Measurements from ENCODE around the gene AURKAIP1.

DNA sequence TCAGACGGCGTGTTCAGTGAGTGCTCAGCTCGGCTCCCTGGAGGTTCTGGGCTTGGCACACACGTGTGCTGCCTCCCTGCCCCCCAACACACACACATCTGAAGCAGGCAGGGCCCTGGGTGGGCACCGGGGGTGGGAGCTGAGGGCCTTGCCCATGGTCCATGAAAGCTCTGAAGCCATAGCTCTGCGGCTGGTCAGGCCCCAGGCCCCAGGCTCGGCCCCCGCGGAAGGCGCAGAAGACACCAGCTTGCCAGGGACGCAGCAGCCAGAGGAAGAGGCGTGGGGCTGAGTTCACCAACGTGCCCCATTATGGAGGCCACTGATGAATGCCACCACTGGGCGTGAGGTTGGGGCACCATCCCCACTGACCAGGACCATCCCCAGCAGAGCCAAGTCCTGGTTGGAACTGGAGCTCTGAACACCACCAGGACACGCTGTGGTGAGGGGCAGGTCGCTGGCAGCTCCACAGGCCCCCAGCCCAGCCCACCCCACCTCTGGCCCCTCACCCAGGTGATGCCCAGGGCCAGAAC lies 4.2 kb downstream of the AURKAIP1 start:
- TF ChIP-seq, protein P1, sequence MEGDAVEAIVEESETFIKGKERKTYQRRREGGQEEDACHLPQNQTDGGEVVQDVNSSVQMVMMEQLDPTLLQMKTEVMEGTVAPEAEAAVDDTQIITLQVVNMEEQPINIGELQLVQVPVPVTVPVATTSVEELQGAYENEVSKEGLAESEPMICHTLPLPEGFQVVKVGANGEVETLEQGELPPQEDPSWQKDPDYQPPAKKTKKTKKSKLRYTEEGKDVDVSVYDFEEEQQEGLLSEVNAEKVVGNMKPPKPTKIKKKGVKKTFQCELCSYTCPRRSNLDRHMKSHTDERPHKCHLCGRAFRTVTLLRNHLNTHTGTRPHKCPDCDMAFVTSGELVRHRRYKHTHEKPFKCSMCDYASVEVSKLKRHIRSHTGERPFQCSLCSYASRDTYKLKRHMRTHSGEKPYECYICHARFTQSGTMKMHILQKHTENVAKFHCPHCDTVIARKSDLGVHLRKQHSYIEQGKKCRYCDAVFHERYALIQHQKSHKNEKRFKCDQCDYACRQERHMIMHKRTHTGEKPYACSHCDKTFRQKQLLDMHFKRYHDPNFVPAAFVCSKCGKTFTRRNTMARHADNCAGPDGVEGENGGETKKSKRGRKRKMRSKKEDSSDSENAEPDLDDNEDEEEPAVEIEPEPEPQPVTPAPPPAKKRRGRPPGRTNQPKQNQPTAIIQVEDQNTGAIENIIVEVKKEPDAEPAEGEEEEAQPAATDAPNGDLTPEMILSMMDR (IDR thresholded peaks at IDR 0.05), result no peak
- TF ChIP-seq POLR2AphosphoS5 (IDR thresholded peaks at IDR 0.05) (no peak), POLR2A (IDR thresholded peaks at IDR 0.05) (no peak)
